A549 (cell line): ENCODE measurements around the gene HS3ST3A1. TPM values are rescaled to one million over a fixed set of nuclear protein-coding genes. Genes with fewer than 3 reads are reported as not detected.

Experiments
- ATAC-seq, 2 experiments: fragments of 200-7000 bp in 1 of 2; fragments of >200 bp in 1 of 2; cut with Nextera tagmentation in 1 of 2; cut with Tn5 transposase in 1 of 2; 3 replicates each; pipeline versions ENCODE4 v1.8.0 to v1.9.1; 2018 to 2020; ENCODE audit warnings: mild to moderate bottlenecking in 1 of 2, moderate library complexity in 1 of 2
- CTCF ChIA-PET: fragments of 300-600 bp; sonication (Branson Sonifier 250); formaldehyde crosslinking; extraction: SDS; loops from one replicate; lab custom pipeline; 2021; ENCODE audit warnings: antibody characterized with exemption, inconsistent platforms; lab: Yijun Ruan, JAX
- POLR2A ChIA-PET: fragments of 350-600 bp; formaldehyde crosslinking; extraction: SDS; loops from one replicate; lab custom pipeline; 2021; ENCODE audit warnings: antibody characterized with exemption, inconsistent platforms; lab: Yijun Ruan, JAX
- DNase-seq, 2 experiments: peaks; one replicate each; pipeline versions ENCODE4 v3.0.0 to v3.0.0-alpha.2; 2011 to 2016; ENCODE audit warnings: low read depth in 1 of 2, low spot score in 1 of 2
- FAIRE-seq: peaks from 2 replicates; lab custom pipeline; 2011; peaks lifted over from hg19 to GRCh38; lab: Jason Lieb, UNC
- H3K27ac ChIP-seq, 2 experiments: fragments of >200 bp; sonication (Bioruptor Twin); formaldehyde crosslinking; 3 replicates each; pipeline ENCODE4 v1.5.1; 2016 to 2017
- H3K4me1 ChIP-seq: fragments of >200 bp; sonication (Bioruptor Twin); formaldehyde crosslinking; 3 replicates; pipeline ENCODE4 v1.6.1; 2016
- H3K4me2 ChIP-seq: fragments of >200 bp; sonication (Bioruptor Twin); formaldehyde crosslinking; 3 replicates; pipeline ENCODE4 v1.6.1; 2016
- H3K4me3 ChIP-seq: fragments of >200 bp; sonication (Bioruptor Twin); formaldehyde crosslinking; 3 replicates; pipeline ENCODE4 v1.5.1; 2016
- H3K9me3 ChIP-seq: fragments of >200 bp; sonication (Bioruptor Twin); formaldehyde crosslinking; 3 replicates; pipeline ENCODE4 v1.6.1; 2016
- BCL3 ChIP-seq: fragments of >200 bp; sonication (Bioruptor Twin); formaldehyde crosslinking; IDR thresholded peaks from 3 replicates; pipeline ENCODE4 v1.6.1; 2016
- CEBPB ChIP-seq, 2 experiments: fragments of >200 bp in 1 of 2; sonication (Bioruptor Twin) in 1 of 2; formaldehyde crosslinking in 1 of 2; IDR thresholded peaks; 2 replicates each; pipeline ENCODE4 v1.6.1; 2012 to 2016
- CHD4 ChIP-seq: fragments of 200-600 bp; sonication (generic); IDR thresholded peaks from 2 replicates; pipeline ENCODE4 v1.6.1; 2016; ENCODE audit warnings: antibody characterized with exemption, mild to moderate bottlenecking, borderline replicate concordance
- EHF ChIP-seq: fragments of 250-450 bp; sonication (Bioruptor Pico); IDR thresholded peaks from 2 replicates; pipeline ENCODE4 v1.5.0; 2020; ENCODE audit warnings: mild to moderate bottlenecking
- EHMT2 ChIP-seq: fragments of 200-600 bp; sonication (generic); IDR thresholded peaks from 2 replicates; pipeline ENCODE4 v1.6.1; 2016; ENCODE audit warnings: antibody characterized with exemption, low read depth, mild to moderate bottlenecking, moderate library complexity
- HMGXB4 ChIP-seq: fragments of 250-450 bp; sonication (Bioruptor Pico); IDR thresholded peaks from 2 replicates; pipeline ENCODE4 v1.5.0; 2021; ENCODE audit warnings: mild to moderate bottlenecking, moderate library complexity, borderline replicate concordance
- HOXA7 ChIP-seq: fragments of 250-450 bp; sonication (Bioruptor Pico); IDR thresholded peaks from 2 replicates; pipeline ENCODE4 v1.5.0; 2020; ENCODE audit warnings: mild to moderate bottlenecking, moderate library complexity
- HOXB5 ChIP-seq: fragments of 250-450 bp; sonication (Bioruptor Pico); IDR thresholded peaks from 2 replicates; pipeline ENCODE4 v1.5.0; 2020; ENCODE audit warnings: mild to moderate bottlenecking, moderate library complexity
- KDM5A ChIP-seq: fragments of 200-600 bp; sonication (generic); IDR thresholded peaks from 2 replicates; pipeline ENCODE4 v1.6.1; 2016; ENCODE audit warnings: antibody characterized with exemption, mild to moderate bottlenecking
- MAX ChIP-seq: IDR thresholded peaks from 2 replicates; pipeline ENCODE4 v1.6.1; 2012
- MAZ ChIP-seq: fragments of 150-350 bp; IDR thresholded peaks from 2 replicates; pipeline ENCODE4 v1.6.1; 2014; ENCODE audit warnings: antibody characterized with exemption, low read depth, low read length, borderline replicate concordance
- MYC ChIP-seq: IDR thresholded peaks from 2 replicates; pipeline ENCODE4 v1.6.1; 2012; ENCODE audit warnings: mild to moderate bottlenecking, inconsistent platforms, low read length, improper control_type of control experiment, borderline replicate concordance
- NFE2L2 ChIP-seq: fragments of 150-350 bp; conservative IDR thresholded peaks from 2 replicates; pipeline ENCODE4 v1.6.1; 2014; ENCODE audit warnings: low read length
- NR3C1 ChIP-seq: fragments of >200 bp; sonication (Bioruptor Twin); formaldehyde crosslinking; IDR thresholded peaks from 3 replicates; pipeline ENCODE4 v1.6.1; 2017
- POLR2AphosphoS2 ChIP-seq: conservative IDR thresholded peaks from 2 replicates; pipeline ENCODE4 v1.6.1; 2012; ENCODE audit warnings: low read length, improper control_type of control experiment, inconsistent platforms
- REST ChIP-seq: fragments of 200-600 bp; sonication (generic); IDR thresholded peaks from 2 replicates; pipeline ENCODE4 v1.6.1; 2016; ENCODE audit warnings: antibody characterized with exemption, mild to moderate bottlenecking, moderate library complexity
- SMC3 ChIP-seq: fragments of >200 bp; sonication (Bioruptor Twin); formaldehyde crosslinking; IDR thresholded peaks from 3 replicates; pipeline ENCODE4 v1.6.1; 2018; ENCODE audit warnings: inconsistent platforms
- TFCP2L1 ChIP-seq: fragments of 250-450 bp; sonication (Bioruptor Pico); IDR thresholded peaks from 2 replicates; pipeline ENCODE4 v1.5.0; 2021; ENCODE audit warnings: mild to moderate bottlenecking
- TP53 ChIP-seq: fragments of 250-450 bp; sonication (Bioruptor Pico); IDR thresholded peaks from 2 replicates; pipeline ENCODE4 v1.5.0; 2021; ENCODE audit warnings: mild to moderate bottlenecking, moderate library complexity
- ZC3H11A ChIP-seq: fragments of 450-650 bp; IDR thresholded peaks from 2 replicates; pipeline ENCODE4 v1.6.1; 2014; ENCODE audit warnings: antibody characterized with exemption, mild to moderate bottlenecking
- ZSCAN20 ChIP-seq: fragments of 250-450 bp; sonication (Bioruptor Pico); IDR thresholded peaks from 2 replicates; pipeline ENCODE4 v1.8.0; 2022; ENCODE audit warnings: mild to moderate bottlenecking, moderate library complexity
- WGBS: methylation state at CpG from one replicate; pipeline ENCODE4 v1.1.6; 2017; ENCODE audit errors: missing lambda C conversion rate; 5-methylcytosine and 5-hydroxymethylcytosine counted together
- polyA plus RNA-seq, 4 experiments: library from polyadenylated mRNA; depleted of rRNA in 3 of 4; stranded (reverse); fragments of >200 nt; fragmentation: RNase III in 1 of 4; extraction: RNeasy Plus Mini Kit Qiagen cat#74134 plus additional on column Dnase treatment in 1 of 4; gene quantifications; 2 replicates in 3 of 4; 3 replicates in 1 of 4; pipeline ENCODE4 v1.2.3, GENCODE V29; 2011 to 2017

Gene HS3ST3A1
- polyA plus RNA-seq, 2 of the 4 experiments (the other 2 are of a cell fraction) = not detected

GRCh38 chr17:13476720-13477119 lies 125.0 kb downstream of the HS3ST3A1 start:
- ATAC-seq (no peak), FAIRE-seq (no peak), DNase-seq (no peak)
- ChIA-PET CTCF (interaction anchor here (1.6 kb wide), 2 partner anchors 14 to 68 kb away, joined by 4 to 6 read pairs; no protein-coding TSS in a partner anchor), POLR2A (no interaction called here)
- Histone ChIP-seq H3K4me2 (no peak overlapping the region), H3K9me3 (peaks cover 22% of the 10 kb centered on the region; the same call in 1 of the 3 replicates), H3K4me1 (no peaks in the 10 kb centered on the region), H3K27ac (no peak overlapping the region), H3K4me3 (no peak overlapping the region)
- WGBS = 39% methylated on average over 1 of the region's 1 CpG
- TF ChIP-seq MAZ (no peak), CEBPB (IDR thresholded peaks at IDR 0.05) (no peak), MAX (no peak), NFE2L2 (no peak), HOXB5 (CRISPR knock-in tag) (no peak), KDM5A (no peak), POLR2AphosphoS2 (no peak), REST (no peak), HMGXB4 (CRISPR knock-in tag) (no peak), EHF (CRISPR knock-in tag) (no peak), TP53 (no peak), EHMT2 (no peak)
- TF ChIP-seq, all 56 proteins: peak for 0

- DNase-seq (no peak), ATAC-seq (no peak), FAIRE-seq (no peak)
- Histone ChIP-seq H3K4me3 (no peak overlapping the region), H3K9me3 (peaks cover 15% of the 10 kb centered on the region; the same call in 2 of the 3 replicates), H3K4me1 (no peaks in the 10 kb centered on the region), H3K27ac (no peak overlapping the region), H3K4me2 (no peak overlapping the region)
- ChIA-PET POLR2A (no interaction called here), CTCF (interaction anchor here (1.6 kb wide), 1 partner anchor 13 kb away, joined by 6 read pairs; no protein-coding TSS in a partner anchor)
- TF ChIP-seq EHMT2 (no peak), SMC3 (no peak)
- WGBS = 1% methylated on average over 2 of the region's 2 CpGs
These were observed 126.0 kb downstream of the HS3ST3A1 start for GRCh38 chr17:13475574-13476223.

- no peaks in the 10 kb centered on the region for H3K4me1 ChIP-seq
- no peak overlapping the region for H3K4me3 ChIP-seq
- ChIA-PET CTCF (no interaction called here), POLR2A (no interaction called here)
- no peak for FAIRE-seq
- no peak overlapping the region for H3K27ac ChIP-seq
- peaks cover 12% of the 10 kb centered on the region; the same call in 2 of the 3 replicates for H3K9me3 ChIP-seq
- TF ChIP-seq HOXB5 (CRISPR knock-in tag) = no peak
- no peak for TF ChIP-seq MYC
- no peak for TF ChIP-seq TFCP2L1 (CRISPR knock-in tag)
- no peak for TF ChIP-seq POLR2AphosphoS2
- no peak for TF ChIP-seq TP53
- no peak for TF ChIP-seq CHD4
- TF ChIP-seq MAZ = no peak
- no peak for TF ChIP-seq NR3C1
- TF ChIP-seq ZSCAN20 (CRISPR knock-in tag) = no peak
- no peak for TF ChIP-seq BCL3
- no peak for TF ChIP-seq HOXA7 (CRISPR knock-in tag)
- no peak for TF ChIP-seq ZC3H11A
- TF ChIP-seq, all 56 proteins: peak for 0
- ATAC-seq (no peak), DNase-seq (no peak)
- no peak overlapping the region for H3K4me2 ChIP-seq
- 11% methylated on average over 10 of the region's 10 CpGs for WGBS
These were observed 127.5 kb downstream of the HS3ST3A1 start for GRCh38 chr17:13474073-13474800.
